PC-3 (cell line): ENCODE results near the gene CHAC1.

Experiments used
- EZH2 ChIP-seq: fragments of 300-600 bp; sonication (generic); IDR thresholded peaks from one replicate; pipeline ENCODE4 v1.6.1; 2017; ENCODE audit warnings: antibody characterized with exemption, mild to moderate bottlenecking, low read length; ENCODE audit not compliant: unreplicated experiment
- EZH2phosphoT487 ChIP-seq: fragments of 300-600 bp; sonication (generic); IDR thresholded peaks from 2 replicates; pipeline ENCODE4 v1.6.1; 2018; ENCODE audit warnings: mild to moderate bottlenecking, antibody characterized with exemption, low read length, borderline replicate concordance
- TF ChIP-seq, protein P1 (sequence below): fragments of 300-600 bp; sonication (generic); conservative IDR thresholded peaks from 2 replicates; pipeline ENCODE4 v1.5.1; 2017; ENCODE audit warnings: antibody characterized with exemption, low read depth, mild to moderate bottlenecking, low read length

- no peak for TF ChIP-seq EZH2
- TF ChIP-seq EZH2phosphoT487 = no peak
- TF ChIP-seq, protein P1, sequence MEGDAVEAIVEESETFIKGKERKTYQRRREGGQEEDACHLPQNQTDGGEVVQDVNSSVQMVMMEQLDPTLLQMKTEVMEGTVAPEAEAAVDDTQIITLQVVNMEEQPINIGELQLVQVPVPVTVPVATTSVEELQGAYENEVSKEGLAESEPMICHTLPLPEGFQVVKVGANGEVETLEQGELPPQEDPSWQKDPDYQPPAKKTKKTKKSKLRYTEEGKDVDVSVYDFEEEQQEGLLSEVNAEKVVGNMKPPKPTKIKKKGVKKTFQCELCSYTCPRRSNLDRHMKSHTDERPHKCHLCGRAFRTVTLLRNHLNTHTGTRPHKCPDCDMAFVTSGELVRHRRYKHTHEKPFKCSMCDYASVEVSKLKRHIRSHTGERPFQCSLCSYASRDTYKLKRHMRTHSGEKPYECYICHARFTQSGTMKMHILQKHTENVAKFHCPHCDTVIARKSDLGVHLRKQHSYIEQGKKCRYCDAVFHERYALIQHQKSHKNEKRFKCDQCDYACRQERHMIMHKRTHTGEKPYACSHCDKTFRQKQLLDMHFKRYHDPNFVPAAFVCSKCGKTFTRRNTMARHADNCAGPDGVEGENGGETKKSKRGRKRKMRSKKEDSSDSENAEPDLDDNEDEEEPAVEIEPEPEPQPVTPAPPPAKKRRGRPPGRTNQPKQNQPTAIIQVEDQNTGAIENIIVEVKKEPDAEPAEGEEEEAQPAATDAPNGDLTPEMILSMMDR = no peak
These were observed 33.5 kb downstream of the CHAC1 start for GRCh38 chr15:40986820-40987219.
